GM12878 (cell line): ENCODE measurements around the gene ANKMY1. TPM values are rescaled to one million over a fixed set of nuclear protein-coding genes. Genes with fewer than 3 reads are reported as not detected.

Source experiments
- ATAC-seq: fragments of 200-7000 bp; cut with Tn5 transposase; 3 replicates; pipeline ENCODE4 v1.9.1; 2020; ENCODE audit warnings: mild to moderate bottlenecking, moderate library complexity
- BruUV-seq: library from RNA; stranded (reverse); fragments of 400-500 nt; replicated peaks from 2 replicates; lab custom pipeline; 2021; lab: Mats Ljungman, UMichigan
- CTCF ChIA-PET: fragments of 300-600 bp; sonication (Branson Sonifier 250); formaldehyde crosslinking; extraction: SDS; loops from one replicate; lab custom pipeline; 2021; ENCODE audit warnings: inconsistent platforms; lab: Yijun Ruan, JAX
- POLR2A ChIA-PET: fragments of 350-600 bp; formaldehyde crosslinking; extraction: SDS; loops from one replicate; lab custom pipeline; 2021; ENCODE audit warnings: inconsistent platforms; lab: Charles Lee
- RAD21 ChIA-PET: fragments of 300-600 bp; sonication (Branson Sonifier 250); formaldehyde crosslinking; loops from one replicate; lab custom pipeline; 2023; ENCODE audit warnings: antibody characterized with exemption; ENCODE audit not compliant: unreplicated experiment; lab: Charles Lee
- SMC1A ChIA-PET: fragments of 300-600 bp; sonication (Branson Sonifier 250); formaldehyde crosslinking; loops from one replicate; lab custom pipeline; 2023; ENCODE audit not compliant: unreplicated experiment, uncharacterized antibody; lab: Charles Lee
- DNase-seq: peaks from one replicate; pipeline ENCODE4 v3.0.0-alpha.2; 2011; ENCODE audit warnings: low read depth, low spot score
- FAIRE-seq: peaks from 3 replicates; lab custom pipeline; 2011; peaks lifted over from hg19 to GRCh38; lab: Jason Lieb, UNC
- H2AFZ ChIP-seq: 2 replicates; pipeline ENCODE4 v1.6.0; 2011; ENCODE audit warnings: low read depth, low read length, control low read depth; ENCODE audit not compliant: control insufficient read depth
- H3K27ac ChIP-seq: 2 replicates; pipeline ENCODE4 v1.5.1; 2011; ENCODE audit warnings: control low read depth; ENCODE audit not compliant: control insufficient read depth, insufficient read depth
- H3K27me3 ChIP-seq, 2 experiments: replicated peaks in 1 of 2; 2 replicates each; pipeline versions ENCODE4 v1.6.0 to v1.6.1; 2011; ENCODE audit warnings: low read length in 1 of 2; ENCODE audit not compliant: control insufficient read depth in 2 of 2, insufficient read depth in 2 of 2
- H3K36me3 ChIP-seq, 2 experiments: 2 replicates each; pipeline ENCODE4 v1.5.1; 2011; ENCODE audit warnings: low read length in 1 of 2; ENCODE audit not compliant: control insufficient read depth in 2 of 2, insufficient read depth in 2 of 2
- H3K4me1 ChIP-seq: 2 replicates; pipeline ENCODE4 v1.6.1; 2011; ENCODE audit warnings: mild to moderate bottlenecking, low read length, moderate library complexity, mixed read lengths; ENCODE audit not compliant: control insufficient read depth, insufficient read depth
- H3K4me2 ChIP-seq: 2 replicates; pipeline ENCODE4 v1.6.0; 2011; ENCODE audit warnings: control low read depth; ENCODE audit not compliant: control insufficient read depth, insufficient read depth
- H3K4me3 ChIP-seq: fragments of 200-600 bp; sonication (generic); 2 replicates; pipeline ENCODE4 v1.5.1; 2016
- H3K79me2 ChIP-seq: 2 replicates; pipeline ENCODE4 v1.6.0; 2011; ENCODE audit warnings: low read length; ENCODE audit not compliant: control insufficient read depth, insufficient read depth
- H3K9ac ChIP-seq: 2 replicates; pipeline ENCODE4 v1.8.0; 2011; ENCODE audit warnings: low read length, control low read depth, mixed read lengths; ENCODE audit not compliant: control insufficient read depth, insufficient read depth
- H3K9me3 ChIP-seq: replicated peaks from 3 replicates; pipeline ENCODE4 v1.5.1; 2011; ENCODE audit warnings: mild to moderate bottlenecking, low read length; ENCODE audit not compliant: control insufficient read depth, insufficient read depth
- H4K20me1 ChIP-seq: 2 replicates; pipeline ENCODE4 v1.6.0; 2011; ENCODE audit not compliant: control insufficient read depth, insufficient read depth
- ASH2L ChIP-seq: fragments of 300-600, 200-600 bp; sonication (generic); IDR thresholded peaks from 2 replicates; pipeline ENCODE4 v1.6.1; 2017; ENCODE audit warnings: low read depth, mild to moderate bottlenecking, borderline replicate concordance
- E2F8 ChIP-seq: fragments of 450-650 bp; IDR thresholded peaks from 2 replicates; pipeline ENCODE4 v1.6.1; 2018; ENCODE audit warnings: mild to moderate bottlenecking, low read depth, moderate library complexity; ENCODE audit not compliant: partially characterized antibody
- ETV6 ChIP-seq, 2 experiments: fragments of 450-650 bp in 1 of 2; IDR thresholded peaks in 1 of 2; conservative IDR thresholded peaks in 1 of 2; 2 replicates each; pipeline ENCODE4 v1.6.1; 2014; ENCODE audit warnings: antibody characterized with exemption in 1 of 2, borderline replicate concordance in 1 of 2, low read depth in 1 of 2, mild to moderate bottlenecking in 1 of 2, moderate library complexity in 1 of 2
- HDAC2 ChIP-seq: fragments of 200-600 bp; sonication (generic); IDR thresholded peaks from 2 replicates; pipeline ENCODE4 v1.6.1; 2017
- HDGF ChIP-seq: fragments of 450-650 bp; IDR thresholded peaks from 2 replicates; pipeline ENCODE4 v1.6.1; 2016; ENCODE audit warnings: antibody characterized with exemption
- JUND ChIP-seq: IDR thresholded peaks from 2 replicates; pipeline ENCODE4 v1.6.1; 2012; ENCODE audit warnings: low read depth, mild to moderate bottlenecking, low read length, improper control_type of control experiment, moderate library complexity
- KLF5 ChIP-seq: fragments of 450-650 bp; IDR thresholded peaks from 2 replicates; pipeline ENCODE4 v1.6.1; 2014; ENCODE audit warnings: mild to moderate bottlenecking; ENCODE audit not compliant: partially characterized antibody
- NR2C2 ChIP-seq: IDR thresholded peaks from 2 replicates; pipeline ENCODE4 v1.6.1; 2011; ENCODE audit warnings: borderline replicate concordance, low read depth; ENCODE audit not compliant: control insufficient read depth, insufficient read length
- SUPT20H ChIP-seq: IDR thresholded peaks from 2 replicates; pipeline ENCODE4 v1.6.1; 2011; ENCODE audit warnings: low read depth, mild to moderate bottlenecking, low read length, moderate library complexity, borderline replicate concordance; ENCODE audit not compliant: control insufficient read depth
- TCF12 ChIP-seq: IDR thresholded peaks from 2 replicates; pipeline ENCODE4 v1.6.1; 2011; ENCODE audit warnings: low read depth, mild to moderate bottlenecking, low read length
- ZNF384 ChIP-seq: IDR thresholded peaks from 2 replicates; pipeline ENCODE4 v1.6.1; 2012; ENCODE audit warnings: low read depth, mild to moderate bottlenecking, low read length, improper control_type of control experiment, borderline replicate concordance
- ZSCAN29 ChIP-seq: fragments of 450-650 bp; IDR thresholded peaks from 2 replicates; pipeline ENCODE4 v1.6.1; 2017; ENCODE audit warnings: mild to moderate bottlenecking, moderate library complexity
- WGBS: methylation state at CpG from one replicate; pipeline ENCODE4 v1.1.6; 2016; ENCODE audit warnings: low lambda C conversion rate; ENCODE audit not compliant: insufficient replicate concordance, insufficient coverage; ENCODE audit errors: missing lambda C conversion rate; 5-methylcytosine and 5-hydroxymethylcytosine counted together
- in situ Hi-C: fragments of 300-500 bp; cut with MboI; formaldehyde crosslinking; loops from 9 replicates; pipeline ENCODE4 v1.14.3; 2018; ENCODE audit warnings: mixed read lengths
- intact Hi-C: fragments of 100-400 bp; cut with micrococcal nuclease; formaldehyde crosslinking; loops from one replicate; pipeline ENCODE4 v1.14.2; 2022; ENCODE audit not compliant: unreplicated experiment
- polyA plus RNA-seq, 11 experiments: library from polyadenylated mRNA; depleted of rRNA in 4 of 11; unstranded in 6 of 11; stranded (reverse) in 5 of 11; fragments of >200 nt; fragmentation: Nextera tagmentation in 4 of 11; fragmentation: Illumina TruSeq in 1 of 11; extraction: Ambion mirVana in 4 of 11; extraction: Trizol in 1 of 11; gene quantifications; 1 replicate in 1 of 11; 2 replicates in 10 of 11; pipeline versions ENCODE4 v1.2.1 to v1.2.3, GENCODE V29; 2011 to 2016; ENCODE audit warnings: inconsistent platforms in 2 of 11, missing spikeins in 2 of 11, low read depth in 1 of 11
- total RNA-seq, 4 experiments: library from RNA; depleted of rRNA in 3 of 4; stranded (reverse); fragments of >200 nt in 3 of 4; fragmentation: Illumina TruSeq in 1 of 4; extraction: Trizol in 1 of 4; gene quantifications; 2 replicates each; pipeline versions ENCODE4 v1.2.1 to v1.2.3, GENCODE V29; 2013 to 2021
- TF ChIP-seq, protein P1 (sequence below): fragments of 150-350 bp; IDR thresholded peaks from 2 replicates; pipeline ENCODE4 v1.6.1; 2016; ENCODE audit warnings: low read depth, low read length

Gene ANKMY1
- total and polyA plus RNA-seq, 10 of the 15 experiments (the other 5 are each of a cell fraction or from before 2014, with no cell fraction given) = 1.1 to 15.3 (median 11.1) TPM

GRCh38 chr2:240451108-240451611, 106.6 kb downstream of the ANKMY1 start:
- Histone ChIP-seq H3K27ac (no peak overlapping the region), H2AFZ (no peak overlapping the region), H3K27me3 (peaks cover 9 to 11% of the 10 kb centered on the region in 2 experiments), H3K4me2 (no peak overlapping the region), H3K79me2 (no peaks in the 10 kb centered on the region), H3K4me3 (no peak overlapping the region), H3K9me3 (no peaks in the 10 kb centered on the region), H3K36me3 (no peaks in the 10 kb centered on the region), H3K4me1 (no peaks in the 10 kb centered on the region), H3K9ac (no peak overlapping the region), H4K20me1 (no peaks in the 10 kb centered on the region)
- ATAC-seq (no peak), FAIRE-seq (no peak), DNase-seq (no peak)
- CTCF ChIA-PET = interaction anchor here (0.5 kb wide), 1 partner anchor 390 kb away, joined by 3 read pairs; no protein-coding TSS in a partner anchor
- SMC1A ChIA-PET = no interaction called here
- BruUV-seq = no TSS peak
- POLR2A ChIA-PET = no interaction called here
- intact Hi-C loops (no loop called here), in situ Hi-C loops (no loop called here)
- WGBS = 64% methylated on average over 13 of the region's 13 CpGs
- RAD21 ChIA-PET = no interaction called here
- TF ChIP-seq SUPT20H (no peak), NR2C2 (no peak), ETV6 (conservative IDR thresholded peaks at IDR 0.05 in 1 of 2, IDR thresholded peaks at IDR 0.05 in 1 of 2; ENCODE audit: borderline replicate concordance in 1 of 2, low read depth in 1 of 2) (no peak), ASH2L (no peak), TCF12 (no peak), E2F8 (no peak), ZNF384 (no peak), ZSCAN29 (no peak), HDGF (no peak), JUND (no peak), KLF5 (no peak), HDAC2 (no peak)
- TF ChIP-seq, protein P1, sequence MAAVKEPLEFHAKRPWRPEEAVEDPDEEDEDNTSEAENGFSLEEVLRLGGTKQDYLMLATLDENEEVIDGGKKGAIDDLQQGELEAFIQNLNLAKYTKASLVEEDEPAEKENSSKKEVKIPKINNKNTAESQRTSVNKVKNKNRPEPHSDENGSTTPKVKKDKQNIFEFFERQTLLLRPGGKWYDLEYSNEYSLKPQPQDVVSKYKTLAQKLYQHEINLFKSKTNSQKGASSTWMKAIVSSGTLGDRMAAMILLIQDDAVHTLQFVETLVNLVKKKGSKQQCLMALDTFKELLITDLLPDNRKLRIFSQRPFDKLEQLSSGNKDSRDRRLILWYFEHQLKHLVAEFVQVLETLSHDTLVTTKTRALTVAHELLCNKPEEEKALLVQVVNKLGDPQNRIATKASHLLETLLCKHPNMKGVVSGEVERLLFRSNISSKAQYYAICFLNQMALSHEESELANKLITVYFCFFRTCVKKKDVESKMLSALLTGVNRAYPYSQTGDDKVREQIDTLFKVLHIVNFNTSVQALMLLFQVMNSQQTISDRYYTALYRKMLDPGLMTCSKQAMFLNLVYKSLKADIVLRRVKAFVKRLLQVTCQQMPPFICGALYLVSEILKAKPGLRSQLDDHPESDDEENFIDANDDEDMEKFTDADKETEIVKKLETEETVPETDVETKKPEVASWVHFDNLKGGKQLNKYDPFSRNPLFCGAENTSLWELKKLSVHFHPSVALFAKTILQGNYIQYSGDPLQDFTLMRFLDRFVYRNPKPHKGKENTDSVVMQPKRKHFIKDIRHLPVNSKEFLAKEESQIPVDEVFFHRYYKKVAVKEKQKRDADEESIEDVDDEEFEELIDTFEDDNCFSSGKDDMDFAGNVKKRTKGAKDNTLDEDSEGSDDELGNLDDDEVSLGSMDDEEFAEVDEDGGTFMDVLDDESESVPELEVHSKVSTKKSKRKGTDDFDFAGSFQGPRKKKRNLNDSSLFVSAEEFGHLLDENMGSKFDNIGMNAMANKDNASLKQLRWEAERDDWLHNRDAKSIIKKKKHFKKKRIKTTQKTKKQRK = no peak
